Peyer's patch (tissue), 4 donors: Measurements from ENCODE around the gene FAM184B.
A peak's percentile ranks its signal among the peaks of the same experiment; 100 is the strongest.

Experiments
- CTCF ChIP-seq, 6 experiments: fragments of 450-650 bp in 4 of 6; fragments of 200-600 bp in 2 of 6; sonication (generic) in 1 of 6; IDR thresholded peaks; one replicate each; pipeline ENCODE4 v1.5.1; 2017 to 2019; ENCODE audit warnings: antibody characterized with exemption in 6 of 6, mild to moderate bottlenecking in 3 of 6, moderate library complexity in 1 of 6
- POLR2A ChIP-seq, 2 donors: fragments of 450-650 bp; IDR thresholded peaks; one replicate each; pipeline ENCODE4 v1.5.1; 2017; ENCODE audit warnings: antibody characterized with exemption in 2 of 2, mild to moderate bottlenecking in 2 of 2, moderate library complexity in 2 of 2

GRCh38 chr4:17817027-17817426 is 35.6 kb upstream of the FAM184B start:
- TF ChIP-seq CTCF (IDR thresholded peaks at IDR 0.05) (peak in 4 of 6 experiments; percentile 50 to 77 (median 72)), POLR2A (IDR thresholded peaks at IDR 0.05) (no peak)
